T follicular helper cell (primary cell): Measurements from ENCODE around the gene CTR9.

Source experiments
- DNase-seq: peaks from one replicate; pipeline ENCODE4 v3.0.0-alpha.2; 2020; ENCODE audit warnings: low read depth

Gene CTR9

DNA sequence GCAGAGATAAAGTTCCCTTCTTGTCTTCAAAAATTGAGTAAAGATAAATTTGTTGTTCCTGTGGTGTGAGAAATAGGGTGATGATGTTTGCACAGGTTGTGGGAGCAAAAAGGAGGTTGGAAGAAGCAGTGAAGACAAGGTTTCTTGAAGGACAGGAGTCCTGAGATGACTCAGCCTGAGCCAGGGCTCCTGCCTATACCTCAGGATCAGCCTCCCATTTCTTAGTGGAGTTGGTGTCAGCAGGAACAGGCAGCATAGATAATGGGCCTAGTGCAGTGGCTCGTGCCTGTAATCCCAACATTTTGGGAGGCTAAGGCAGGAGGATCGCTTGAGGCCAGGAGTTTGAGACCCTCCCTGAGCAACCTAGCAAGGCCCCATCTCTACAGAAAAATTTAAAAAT lies 29.0 kb downstream of the CTR9 start:
- no peak for DNase-seq

DNA sequence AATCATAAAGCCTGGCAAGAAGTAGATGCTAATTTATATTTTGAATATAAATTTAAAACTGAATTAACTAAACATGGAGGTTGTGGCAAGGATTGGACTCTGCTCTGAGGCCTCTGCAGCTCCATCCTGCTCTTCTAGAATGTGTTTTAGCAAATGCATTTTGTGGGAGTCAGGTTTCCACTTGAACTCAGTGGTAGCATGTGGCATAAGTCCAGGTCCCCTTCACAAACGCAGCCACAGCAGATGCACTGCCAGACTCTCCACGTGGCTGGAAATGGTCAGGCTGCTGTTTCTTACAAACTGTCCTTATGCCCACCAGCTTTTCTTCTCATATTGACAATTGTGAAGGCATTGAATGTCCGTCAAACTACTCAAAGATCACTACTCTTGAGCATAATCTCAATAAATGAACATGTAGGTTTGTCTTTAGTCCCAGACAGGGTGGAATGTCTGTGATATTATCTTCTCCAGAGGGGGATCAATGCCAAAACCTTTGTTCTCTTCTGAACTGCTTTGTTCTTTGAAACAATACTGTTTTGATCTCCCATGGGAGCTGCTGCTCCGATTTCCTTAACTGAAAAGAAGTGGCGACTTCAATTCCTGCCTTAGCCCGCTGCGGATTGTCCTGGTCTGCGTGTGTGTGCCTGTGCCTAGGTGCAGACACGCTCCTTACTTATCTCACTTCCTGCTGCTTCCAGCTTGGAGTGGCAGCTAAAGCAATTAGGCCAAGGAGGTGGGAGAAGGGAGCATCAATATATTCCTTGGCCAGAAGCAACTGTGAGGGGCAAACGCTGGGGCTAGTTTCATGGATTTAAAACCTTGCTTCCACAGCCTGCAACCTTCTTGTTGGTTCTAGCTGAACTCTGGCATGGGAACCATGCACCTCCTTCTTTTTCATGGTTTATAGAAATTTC lies 33.4 kb downstream of the CTR9 start:
- no peak for DNase-seq

DNA sequence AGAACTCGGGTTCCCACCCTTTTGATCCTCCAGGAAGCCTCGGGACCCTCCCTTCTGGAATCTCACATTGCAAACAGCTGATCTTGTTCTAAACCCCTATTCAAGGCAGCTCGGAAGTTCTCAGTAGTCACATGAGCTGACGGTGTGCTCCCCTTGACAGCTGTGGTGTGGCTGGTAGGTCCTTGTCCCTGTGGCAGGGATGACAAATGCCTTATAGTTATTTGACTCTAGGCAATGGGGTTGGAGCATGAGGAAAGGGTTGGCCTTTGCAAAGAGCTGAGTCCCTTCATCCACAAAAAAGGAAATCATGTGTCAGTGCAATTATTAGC lies 34.1 kb downstream of the CTR9 start:
- DNase-seq, result no peak

DNA sequence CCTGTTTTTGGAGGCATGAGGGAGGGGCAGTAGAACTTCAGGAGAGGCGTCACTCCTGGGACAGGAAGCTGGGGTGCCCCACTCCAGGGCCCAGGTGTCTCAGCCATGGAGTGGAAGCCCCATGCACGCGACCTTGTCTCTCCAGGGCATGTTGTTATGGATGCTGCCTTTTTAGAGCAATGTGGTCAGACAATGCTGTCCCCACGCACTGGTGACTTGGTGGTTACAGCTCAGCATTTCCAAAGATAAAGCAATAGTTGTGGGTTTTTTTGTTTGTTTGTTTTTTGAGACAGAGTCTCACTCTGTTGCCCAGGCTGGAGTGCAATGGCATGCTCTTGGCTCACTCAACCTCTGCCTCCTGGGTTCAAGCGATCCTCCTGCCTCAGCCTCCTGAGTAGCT lies 35.4 kb downstream of the CTR9 start:
- DNase-seq, result no peak

DNA sequence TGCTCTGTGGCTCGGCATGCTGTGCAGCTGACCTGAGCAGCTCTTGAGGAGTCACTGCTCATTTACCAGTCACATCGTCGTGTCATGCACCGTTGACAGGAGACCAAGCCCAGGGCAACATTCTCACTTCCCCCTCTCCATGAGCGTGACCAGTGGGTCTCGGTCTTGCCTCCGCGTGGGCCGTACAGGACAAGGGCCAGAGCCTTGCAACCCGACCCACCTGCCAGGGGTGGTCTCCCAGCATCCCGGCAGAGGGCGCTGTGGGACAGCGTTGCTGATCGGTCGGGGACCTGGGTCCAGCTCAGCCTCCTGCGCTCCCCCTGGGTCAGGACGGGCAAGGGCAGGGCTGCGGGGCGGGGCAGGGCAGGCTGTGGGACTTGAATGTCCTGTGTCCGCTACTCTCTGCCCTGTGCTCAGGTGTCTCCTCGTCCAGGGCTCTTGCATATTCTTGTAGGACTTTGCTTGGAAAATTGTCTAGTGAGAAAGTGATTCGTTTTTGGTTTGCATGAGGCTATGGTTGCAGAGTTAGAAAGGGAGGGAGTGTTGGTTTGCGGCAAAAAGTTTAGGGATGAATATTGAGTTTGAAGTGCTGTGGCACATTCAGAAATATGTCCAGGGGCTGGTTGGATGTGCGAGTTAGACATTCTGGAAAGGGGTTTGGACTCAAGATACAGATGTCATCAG lies 41.5 kb downstream of the CTR9 start:
- peak; percentile 72 for DNase-seq

DNA sequence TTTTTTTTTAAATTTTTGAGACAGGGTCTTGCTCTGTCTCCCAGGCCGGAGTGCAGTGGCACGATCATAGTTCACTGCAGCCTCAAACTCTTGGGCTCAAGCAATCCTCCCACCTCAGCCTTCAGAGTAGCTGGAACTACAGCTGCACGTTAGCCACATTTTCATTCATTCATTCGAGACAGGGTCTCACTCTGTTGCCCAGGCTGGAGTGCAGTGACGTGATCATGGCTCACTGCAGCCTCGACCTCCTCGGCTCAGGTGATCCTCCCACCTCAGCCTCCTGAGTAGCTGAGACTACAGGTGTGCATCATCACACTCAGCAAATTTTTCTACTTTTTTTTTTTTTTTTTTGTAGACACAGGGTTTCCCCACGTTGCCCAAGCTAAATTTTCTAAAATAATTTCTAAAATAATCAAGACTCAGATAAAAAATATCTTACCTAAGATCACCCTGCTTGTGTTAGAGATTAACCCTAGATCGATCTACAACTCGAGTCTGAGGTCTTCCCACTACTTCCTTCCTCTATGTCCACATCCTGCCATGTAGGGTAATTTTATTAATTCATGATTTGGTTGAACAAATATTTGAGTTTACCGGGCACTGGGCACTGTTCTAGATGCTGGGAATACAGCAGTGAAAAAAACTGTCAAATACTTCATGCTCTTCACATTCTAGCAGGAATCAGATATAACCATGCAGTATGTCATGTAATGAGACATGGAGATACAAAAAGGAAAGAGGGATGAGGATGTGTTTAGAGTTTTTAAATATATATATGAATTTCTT lies 42.6 kb downstream of the CTR9 start:
- DNase-seq, result no peak

DNA sequence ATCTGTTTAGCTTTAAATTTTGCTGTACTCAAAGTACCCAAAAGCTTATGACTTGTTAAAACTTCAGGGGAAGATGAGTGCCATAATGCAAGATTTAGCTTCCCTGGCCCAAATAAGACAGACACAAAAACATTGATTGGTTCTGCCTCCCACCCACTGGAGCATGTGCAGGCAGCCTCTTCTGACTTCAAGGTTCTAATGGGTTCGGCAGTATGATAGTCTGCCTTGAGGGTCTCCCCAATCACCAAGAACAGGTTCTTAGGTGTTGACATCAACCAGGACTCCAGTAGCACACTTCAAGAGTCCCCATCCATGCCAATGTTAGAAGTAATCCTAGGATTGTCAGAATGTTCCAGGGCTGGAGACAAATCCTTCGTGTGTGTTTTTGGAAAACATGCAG lies 45.1 kb downstream of the CTR9 start:
- no peak for DNase-seq

DNA sequence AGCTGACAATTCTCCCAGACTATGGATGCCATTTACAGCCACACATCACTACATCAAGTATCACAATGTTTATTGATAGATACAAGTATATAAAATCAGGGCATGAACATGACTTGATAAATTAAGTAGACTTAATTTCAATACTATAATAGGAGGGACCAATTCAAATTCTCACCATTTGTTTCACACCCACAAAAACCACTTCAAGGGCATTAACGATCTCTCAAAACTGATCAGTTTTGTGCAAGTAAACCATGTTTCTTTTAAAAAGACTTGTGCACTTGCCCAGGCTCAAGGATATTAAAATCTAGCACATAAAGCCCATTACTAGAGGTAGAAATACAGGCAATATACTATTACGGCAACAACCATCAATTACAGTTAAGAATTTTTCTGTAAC lies 46.0 kb downstream of the CTR9 start:
- no peak for DNase-seq

DNA sequence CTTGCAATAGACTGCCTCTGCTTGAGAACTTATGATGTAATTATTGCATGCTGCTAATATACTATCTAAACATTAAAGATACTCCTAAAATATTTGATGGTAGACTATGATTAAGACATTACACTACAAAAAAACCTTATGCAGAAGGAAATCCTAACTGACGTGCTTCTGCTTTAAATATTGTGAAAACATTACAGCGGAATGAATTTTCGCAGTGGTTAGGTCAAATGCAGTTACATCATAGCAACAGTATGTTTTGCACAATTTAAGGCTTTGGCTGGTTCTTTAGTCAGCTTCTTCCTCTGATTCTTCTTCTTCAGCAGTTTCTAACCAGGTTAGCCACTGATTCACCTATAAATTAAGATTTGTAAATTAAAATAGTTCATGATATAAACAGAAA lies 46.5 kb downstream of the CTR9 start:
- no peak for DNase-seq

DNA sequence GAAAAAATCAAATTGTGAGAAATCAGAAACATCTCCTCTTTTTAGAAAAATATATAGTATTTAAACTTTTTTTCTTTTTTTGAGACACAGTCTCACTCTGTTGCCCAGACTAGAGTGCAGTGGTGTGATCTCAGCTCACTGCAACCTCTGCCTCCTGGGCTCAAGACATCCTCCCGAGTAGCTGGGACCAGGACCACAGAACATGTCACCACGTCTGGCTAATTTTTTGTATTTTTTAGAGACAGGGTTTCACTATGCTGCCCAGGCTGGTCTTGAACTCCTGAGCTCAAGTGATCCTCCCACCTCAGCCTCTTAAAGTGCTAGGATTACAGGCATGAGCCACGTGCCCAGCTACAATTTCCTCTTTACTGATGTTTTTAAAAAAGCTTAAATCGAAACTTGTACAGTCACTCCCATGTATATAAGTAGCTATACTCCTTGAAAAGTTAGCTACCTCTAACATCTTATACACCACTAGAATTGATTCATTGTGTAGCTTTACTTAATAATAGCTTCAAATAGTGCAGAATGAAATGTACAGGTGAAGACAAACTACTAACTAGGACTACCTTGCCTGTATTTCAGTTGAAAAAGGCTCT lies 47.4 kb downstream of the CTR9 start:
- no peak for DNase-seq

DNA sequence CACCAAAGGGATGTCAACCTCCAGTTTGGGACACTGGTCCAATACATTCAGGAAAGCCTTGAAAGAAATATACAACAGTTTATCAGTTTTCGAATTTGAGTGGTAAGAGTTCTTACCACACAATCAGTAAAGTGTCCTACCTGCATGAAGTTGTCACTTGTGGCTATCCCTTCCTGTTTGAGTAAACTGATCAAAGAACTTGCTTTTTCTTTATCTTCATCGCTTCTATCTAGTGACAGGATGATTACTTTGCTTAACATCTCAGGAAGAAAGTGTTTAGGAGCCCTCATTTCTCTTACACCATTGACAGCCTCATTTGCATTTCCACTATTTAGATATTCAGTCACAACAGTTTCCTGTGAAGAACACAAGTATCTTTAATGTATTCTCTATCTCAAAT lies 49.2 kb downstream of the CTR9 start:
- no peak for DNase-seq

DNA sequence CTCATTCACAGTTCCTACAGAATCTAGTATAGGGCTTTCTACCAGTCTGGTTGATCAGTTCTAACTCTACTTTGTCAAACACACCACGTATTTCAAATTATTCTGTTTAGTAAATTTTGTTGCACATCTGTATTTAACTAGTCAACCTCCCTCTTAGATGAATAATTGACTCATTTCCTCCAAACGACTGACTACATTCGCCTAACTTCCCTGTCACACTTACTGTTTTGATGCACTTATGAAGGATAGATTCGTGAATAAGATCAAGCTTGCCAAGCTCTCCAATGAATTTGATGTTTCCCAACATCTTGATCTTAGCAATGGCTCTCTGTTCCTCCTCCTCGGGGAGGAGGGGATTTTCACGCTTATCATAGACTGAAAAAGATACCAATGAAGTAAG lies 52.6 kb downstream of the CTR9 start:
- no peak for DNase-seq

DNA sequence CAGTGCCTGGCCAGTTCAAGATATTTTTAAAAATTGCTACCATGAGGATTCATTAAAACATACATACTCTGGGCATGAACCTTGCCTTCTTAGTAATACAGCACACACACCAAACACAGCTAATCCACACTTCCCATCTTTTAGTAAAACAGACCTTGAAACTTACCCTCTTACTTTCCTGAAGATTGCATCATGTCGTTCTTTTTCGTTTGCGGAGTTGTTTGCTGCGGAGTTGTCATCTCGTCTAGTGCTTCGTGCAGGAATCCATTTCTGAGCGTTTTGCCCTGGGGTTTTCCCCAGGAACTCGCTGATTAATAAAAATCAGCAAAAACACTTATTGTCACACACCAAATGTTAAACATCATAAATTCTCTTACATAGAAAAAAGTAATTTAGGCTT lies 54.7 kb downstream of the CTR9 start:
- DNase-seq, result no peak

DNA sequence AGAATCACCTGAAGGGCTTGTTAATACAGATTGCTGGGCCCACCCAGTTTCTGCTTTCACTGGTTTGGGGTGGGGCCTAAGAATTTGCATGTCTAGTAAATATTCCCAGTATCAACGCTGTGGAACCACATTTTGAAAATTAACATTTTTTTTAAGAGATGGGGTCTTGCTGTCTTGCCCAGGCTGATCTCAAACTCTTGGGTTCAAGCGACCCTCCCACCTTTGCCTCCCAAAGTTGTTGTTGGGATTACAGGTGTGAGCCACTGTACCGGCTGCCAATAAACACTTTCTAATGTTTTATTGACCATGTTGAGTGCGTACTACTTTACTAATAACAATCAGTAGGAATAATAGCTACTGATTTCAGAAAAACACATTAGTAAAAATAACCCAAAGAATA lies 55.2 kb downstream of the CTR9 start:
- DNase-seq, result no peak

DNA sequence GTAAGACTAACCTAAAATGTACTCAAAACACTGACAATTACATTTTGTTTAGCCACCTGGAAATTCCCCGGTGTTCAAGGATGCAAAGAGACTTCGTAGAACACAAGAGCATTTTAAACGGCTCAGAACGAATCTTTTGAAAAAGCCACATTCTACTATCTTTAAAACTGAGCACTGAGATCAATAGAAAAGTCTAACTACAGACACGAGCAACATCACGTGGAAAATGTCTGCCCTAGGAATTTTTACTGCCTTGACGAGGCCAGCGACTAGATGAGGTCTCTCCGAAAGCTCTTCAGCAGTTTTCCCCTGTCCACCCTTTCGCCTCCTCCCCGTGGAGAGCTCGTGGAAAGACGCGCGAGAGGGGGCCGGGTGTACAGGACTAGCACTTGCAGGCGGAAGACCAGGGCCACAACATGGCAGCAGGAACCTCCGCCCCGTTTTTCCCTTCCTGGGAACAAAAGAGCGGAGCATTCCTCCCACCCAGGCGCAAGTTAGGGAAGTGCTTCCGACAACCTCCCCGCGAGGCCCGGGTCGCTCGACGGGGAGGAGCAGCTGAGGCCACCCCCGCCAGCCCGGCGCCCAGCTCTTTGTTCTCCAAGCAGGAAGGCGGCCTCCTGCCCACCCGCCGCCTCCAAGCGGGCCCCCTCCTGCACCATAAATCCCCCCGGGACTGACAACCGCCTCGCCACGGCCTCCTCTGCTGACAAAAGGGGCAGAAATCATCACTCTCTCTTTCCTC lies 56.6 kb downstream of the CTR9 start:
- DNase-seq, result peak; percentile 20

DNA sequence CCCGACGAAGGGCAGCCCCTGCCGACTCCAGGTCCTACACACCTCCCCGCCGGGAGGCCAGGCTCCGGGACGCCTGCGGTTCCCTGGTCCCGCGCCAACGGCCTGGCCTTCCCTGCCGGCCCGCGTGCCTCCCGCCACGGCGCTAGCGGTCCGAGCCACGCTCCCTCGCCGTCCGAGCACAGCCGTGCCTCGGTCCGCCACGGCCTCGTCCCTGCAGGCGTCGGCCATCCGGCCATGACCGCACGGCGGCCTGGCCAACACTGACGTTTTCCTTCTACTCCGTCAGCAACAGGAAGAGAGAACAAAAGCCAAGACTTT lies 57.1 kb downstream of the CTR9 start:
- peak; percentile 14 for DNase-seq

DNA sequence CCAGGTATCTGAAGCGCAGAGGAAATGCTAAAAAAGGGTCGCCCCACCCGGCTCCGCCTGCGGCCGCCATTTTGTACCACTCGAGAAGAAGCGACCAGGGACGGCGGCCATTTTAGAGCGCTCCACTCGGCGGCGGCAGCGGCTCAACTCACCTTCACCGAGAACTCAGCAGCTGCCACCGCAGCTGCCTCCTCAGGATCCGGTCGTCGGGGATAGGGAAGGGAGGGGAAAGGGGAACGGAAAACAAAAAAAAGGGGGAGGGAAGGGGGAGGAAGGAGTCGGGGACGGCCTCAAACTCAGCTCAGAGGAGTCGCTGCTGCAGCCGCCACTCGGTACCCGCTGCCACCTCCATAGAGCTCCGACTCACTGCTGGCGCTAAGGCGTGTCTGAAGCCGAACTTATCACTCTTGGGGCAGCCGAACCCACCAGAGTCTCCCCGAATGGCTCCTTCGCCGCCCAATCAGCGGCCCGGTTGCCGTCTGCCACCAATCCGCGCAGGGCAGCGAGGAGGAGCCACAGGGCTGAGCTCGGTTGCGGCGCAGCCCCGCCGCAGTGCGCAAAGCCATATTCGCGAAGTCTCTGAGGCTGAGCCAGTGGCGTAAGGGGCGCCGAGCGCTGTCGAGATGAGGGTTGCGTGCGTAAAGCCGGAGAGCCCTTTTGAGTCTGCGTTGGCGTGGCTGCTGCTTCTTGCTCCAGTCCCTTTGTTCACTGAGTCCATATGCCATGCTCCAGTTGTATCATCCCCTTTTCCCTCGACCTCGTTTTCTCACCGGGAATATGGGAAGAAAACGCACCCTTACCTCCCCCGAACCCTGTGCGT lies 57.7 kb downstream of the CTR9 start, which contains the start of gene EIF4G2:
EIF4G2 (minus strand) TSS at position 374 of the 820 bp plus-strand sequence.
- peak; percentile 97 for DNase-seq

DNA sequence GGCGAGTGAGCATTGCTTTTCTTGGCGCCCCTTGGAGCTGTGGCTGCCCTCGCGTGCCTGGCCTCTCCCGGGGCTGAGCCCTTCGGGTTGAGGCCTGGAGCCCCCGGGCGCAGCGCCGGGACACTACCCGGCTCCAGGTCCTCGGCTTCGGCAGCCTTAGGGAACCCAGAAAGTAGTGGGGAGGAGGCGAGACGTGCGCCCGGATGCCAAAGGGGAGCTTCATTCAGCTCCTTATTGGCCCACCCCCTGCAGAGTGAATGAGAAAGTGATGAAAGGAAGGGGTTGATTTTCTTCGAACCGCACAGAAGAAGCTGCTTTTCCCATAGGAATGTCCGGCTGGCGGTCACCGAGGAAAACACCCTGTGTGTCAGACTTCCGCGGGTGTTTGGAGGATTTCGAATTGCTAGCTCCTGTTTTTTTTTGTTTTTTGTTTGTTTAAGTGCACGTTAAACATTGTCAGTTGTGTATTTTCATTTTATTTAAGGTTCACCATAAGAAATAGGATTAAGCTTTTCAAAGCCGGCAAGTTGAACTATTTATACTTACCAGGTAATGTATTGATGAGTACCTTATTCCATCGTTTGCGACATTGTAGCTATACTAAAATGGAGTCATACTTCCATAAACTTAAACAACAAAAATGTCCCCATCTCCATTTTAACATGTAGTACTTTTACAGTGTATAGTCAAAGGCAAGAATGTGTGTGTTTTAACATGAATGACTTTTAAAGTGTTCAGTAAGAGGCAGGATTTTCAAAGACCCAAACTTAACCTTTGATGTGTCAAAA lies 58.5 kb downstream of the CTR9 start:
- peak; percentile 25 for DNase-seq

DNA sequence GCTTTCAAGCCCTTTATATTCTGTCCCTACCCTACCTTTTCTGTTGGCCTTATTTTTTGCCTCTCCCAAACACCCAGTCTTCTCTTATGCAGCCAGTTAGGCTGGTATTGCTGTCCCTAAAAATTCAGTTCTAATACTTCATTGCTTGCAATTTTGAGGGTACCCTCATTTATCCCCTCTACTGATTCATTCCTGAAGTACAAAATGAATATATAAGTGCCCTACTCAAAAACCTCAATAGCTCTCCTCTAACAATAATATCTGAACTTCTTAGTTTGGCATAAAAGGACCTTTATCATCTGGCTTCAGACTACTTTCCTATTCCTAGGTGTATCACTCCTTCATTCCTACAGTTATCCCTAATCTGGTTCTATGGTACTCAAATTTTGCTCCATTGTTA lies 62.9 kb downstream of the CTR9 start:
- DNase-seq, result no peak

DNA sequence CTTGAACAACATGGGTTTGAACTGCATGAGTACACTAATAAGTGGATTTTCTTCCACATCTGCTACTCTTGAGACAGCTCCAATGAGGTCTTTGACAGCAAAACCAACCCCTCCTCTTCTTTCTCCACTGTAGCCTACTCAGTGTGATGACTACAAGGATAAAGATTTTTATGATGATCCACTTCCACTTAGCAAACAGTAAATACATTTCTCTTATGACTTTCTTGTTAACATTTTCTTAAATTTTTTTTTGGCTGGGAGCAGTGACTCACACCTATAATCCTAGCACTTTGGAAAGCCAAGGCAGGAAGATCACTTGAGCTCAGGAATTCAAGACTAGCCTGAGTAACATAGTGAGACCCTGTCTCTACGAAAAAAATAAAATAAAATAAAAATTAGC lies 67.5 kb downstream of the CTR9 start:
- DNase-seq, result no peak
